ENCODE data around the gene CNTRL.

Gene CNTRL

GRCh38 chr9:121179930-121180681, 105.4 kb downstream of the CNTRL start:
- no peak for DNase-seq (ENCODE audit: low spot score)

- no peak for DNase-seq (ENCODE audit: low spot score)
Measured at GRCh38 chr9:121182101-121182836, 107.5 kb downstream of the CNTRL start.

GRCh38 chr9:121182989-121183388, 108.2 kb downstream of the CNTRL start:
- no peak for DNase-seq (ENCODE audit: low spot score)

- DNase-seq (ENCODE audit: low spot score): no peak
Measured at GRCh38 chr9:121183666-121184423, 109.1 kb downstream of the CNTRL start.

DNA sequence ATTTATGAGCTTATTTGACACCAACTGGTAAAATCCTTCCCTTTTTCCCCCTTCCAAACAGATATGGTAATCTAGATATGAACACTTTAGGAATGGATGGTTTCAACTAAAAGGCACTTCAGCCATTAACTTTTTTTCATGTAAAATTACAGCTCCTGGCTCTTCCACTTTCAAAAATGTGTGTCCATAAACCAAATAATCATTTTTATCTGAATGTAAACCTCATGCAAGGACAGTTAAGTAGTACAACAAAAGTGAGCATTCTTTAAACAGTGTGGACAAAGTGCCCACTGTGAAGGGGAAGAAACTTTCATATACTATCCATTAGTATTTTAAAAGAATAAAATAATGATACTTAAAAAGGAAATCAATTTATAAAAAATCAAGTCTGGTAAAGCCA, 109.7 kb downstream of the CNTRL start:
- no peak for DNase-seq (ENCODE audit: low spot score)

- no peak for DNase-seq (ENCODE audit: low spot score)
Measured at GRCh38 chr9:121185178-121185745, 110.5 kb downstream of the CNTRL start.

DNA sequence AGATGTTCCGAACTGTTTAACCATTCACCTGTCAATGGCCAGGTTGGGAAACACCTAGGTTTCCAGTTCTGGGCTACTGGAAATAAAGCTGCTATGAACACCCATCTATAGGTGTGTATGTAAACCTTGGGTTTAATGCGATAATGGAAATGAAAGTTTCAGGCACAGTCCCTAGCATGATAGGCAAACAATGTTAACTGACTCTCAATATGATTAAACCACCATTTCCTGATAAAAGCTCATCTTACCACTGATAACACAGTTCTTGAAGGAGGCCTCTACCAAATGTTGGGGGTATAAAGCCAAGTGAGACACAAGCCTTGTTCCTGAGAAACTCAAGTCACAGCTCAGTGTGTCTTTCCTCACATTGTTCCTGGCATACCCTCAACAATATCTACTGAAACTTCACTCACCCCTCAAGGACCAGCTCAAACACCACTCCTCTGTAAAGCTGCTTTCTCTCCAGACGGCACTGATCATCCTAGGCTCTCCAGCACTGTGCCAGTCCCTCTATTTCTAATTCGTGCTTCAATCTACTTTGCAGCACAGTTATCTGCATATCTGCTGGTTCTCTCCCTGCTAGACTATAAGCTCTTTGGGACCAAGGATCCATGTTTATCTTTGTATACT, 111.1 kb downstream of the CNTRL start:
- no peak for DNase-seq (ENCODE audit: low spot score)

DNA sequence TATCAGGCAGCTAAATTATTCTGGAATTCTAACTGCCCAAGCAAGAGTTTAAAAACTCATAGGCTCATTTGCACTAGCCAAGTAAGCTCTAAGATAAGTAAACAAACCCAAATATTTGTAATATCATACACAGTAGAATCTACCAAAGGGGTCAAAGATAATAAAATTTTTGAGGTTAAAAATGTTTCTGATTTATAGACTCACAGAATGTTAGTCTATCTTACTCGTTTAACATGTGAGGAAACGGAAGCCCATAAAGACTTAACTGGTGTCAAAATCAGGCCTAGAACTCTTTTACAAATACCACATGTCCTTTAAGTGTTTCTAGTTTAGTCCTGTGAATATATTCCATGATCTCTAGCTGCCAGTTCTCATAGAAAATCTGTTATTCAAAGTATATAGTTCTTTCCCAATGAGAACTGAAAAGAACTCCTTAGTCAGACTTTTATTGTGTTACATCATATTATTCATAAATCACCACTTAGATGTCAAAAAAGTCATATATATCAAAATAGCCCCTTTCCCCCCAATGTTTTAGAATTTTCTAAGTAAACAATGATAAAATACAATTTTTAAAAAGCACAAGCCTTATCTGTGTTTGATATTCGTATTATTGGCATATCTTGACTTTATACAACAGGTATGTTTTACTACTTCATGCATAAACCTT, 113.0 kb downstream of the CNTRL start:
- DNase-seq (ENCODE audit: low spot score): no peak

GRCh38 chr9:121189006-121189405, 114.3 kb downstream of the CNTRL start:
- no peak for DNase-seq (ENCODE audit: low spot score)

GRCh38 chr9:121189660-121190059, 114.9 kb downstream of the CNTRL start:
- DNase-seq (ENCODE audit: low spot score): no peak

GRCh38 chr9:121191235-121191634, 116.5 kb downstream of the CNTRL start:
- DNase-seq (ENCODE audit: low spot score): no peak

GRCh38 chr9:121192518-121192917, 117.8 kb downstream of the CNTRL start:
- no peak for DNase-seq (ENCODE audit: low spot score)

GRCh38 chr9:121192959-121193640, 118.3 kb downstream of the CNTRL start:
- peak; percentile 44 for DNase-seq (ENCODE audit: low spot score)

DNA sequence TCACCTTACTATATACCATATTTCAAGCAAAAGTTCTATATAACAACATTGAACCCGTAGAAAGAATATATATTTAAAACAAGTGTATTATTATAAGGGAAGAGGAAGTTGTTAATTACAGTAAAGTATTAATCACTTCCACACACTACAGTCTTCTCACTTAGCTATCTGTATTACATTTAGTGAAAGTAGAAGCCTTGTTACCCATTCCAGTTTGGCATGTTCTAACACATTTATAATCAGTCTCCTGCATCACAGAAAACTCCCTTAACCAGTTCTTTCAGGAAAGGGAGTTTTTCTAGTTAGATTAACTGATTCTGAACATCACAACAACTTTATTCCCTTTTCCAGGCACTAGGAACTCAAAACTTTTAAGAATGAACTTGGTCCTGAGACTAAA, 120.0 kb downstream of the CNTRL start:
- no peak for DNase-seq (ENCODE audit: low spot score)

GRCh38 chr9:121196389-121196788, 121.6 kb downstream of the CNTRL start:
- DNase-seq (ENCODE audit: low spot score): no peak

- peak; percentile 48 for DNase-seq (ENCODE audit: low spot score)
Measured at GRCh38 chr9:121197132-121197531, 122.4 kb downstream of the CNTRL start.

GRCh38 chr9:121198512-121199042, 123.8 kb downstream of the CNTRL start:
- no peak for DNase-seq (ENCODE audit: low spot score)

GRCh38 chr9:121199921-121200320, 125.2 kb downstream of the CNTRL start:
- DNase-seq (ENCODE audit: low spot score): peak; percentile 40

GRCh38 chr9:121200356-121200755, 125.6 kb downstream of the CNTRL start:
- no peak for DNase-seq (ENCODE audit: low spot score)

DNA sequence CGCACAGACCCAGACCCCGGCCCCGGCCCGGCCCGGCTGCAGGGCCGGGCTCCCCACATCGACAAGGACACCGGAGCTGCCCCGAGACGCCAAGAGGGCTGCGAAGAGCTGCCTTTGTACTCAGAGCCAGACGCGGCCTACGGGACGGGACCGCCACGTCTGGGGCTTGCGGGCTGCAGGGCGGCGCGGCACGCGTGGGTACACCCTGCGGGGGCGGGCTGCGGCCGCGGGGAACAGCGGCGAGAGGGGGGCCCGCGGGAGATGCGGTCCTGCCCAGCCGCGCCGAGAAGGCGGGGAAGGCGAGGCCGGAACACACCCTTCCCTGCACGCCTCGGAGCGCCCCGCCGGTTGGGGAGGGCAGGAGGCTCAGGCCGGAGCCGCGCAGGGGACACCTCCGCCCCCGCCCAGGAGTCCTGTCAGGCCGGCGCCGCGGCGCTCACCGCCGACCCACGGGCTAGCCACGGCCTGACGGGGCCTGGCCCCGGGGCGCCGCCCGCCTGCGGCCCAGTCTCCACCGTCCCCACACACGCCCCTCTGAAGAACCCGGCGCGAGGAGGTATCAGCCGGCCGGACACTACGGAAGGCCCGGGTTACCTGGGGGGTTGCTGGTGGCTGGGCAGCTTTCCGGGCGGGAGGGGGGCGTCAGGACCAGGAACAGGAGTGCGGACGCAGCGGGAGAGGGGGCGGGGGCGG, 126.4 kb downstream of the CNTRL start:
- peak; percentile 41 for DNase-seq (ENCODE audit: low spot score)

Measured in NAMALWA (cell line).